Endothelial cell (in vitro differentiated cells): ENCODE data around the gene CYTH3. TPM values are rescaled to one million over a fixed set of nuclear protein-coding genes. Genes with fewer than 3 reads are reported as not detected.
A peak's percentile ranks its signal among the peaks of the same experiment; 100 is the strongest.

Experiments used
- DNase-seq: peaks from one replicate; pipeline ENCODE4 v3.0.0; 2021; ENCODE audit warnings: low spot score
- H3K27ac Mint-ChIP-seq: one replicate; pipeline ENCODE4 v1.8.0; 2021; ENCODE audit warnings: mixed read lengths, inconsistent platforms; ENCODE audit not compliant: unreplicated experiment
- H3K27me3 Mint-ChIP-seq: one replicate; pipeline ENCODE4 v1.8.0; 2021; ENCODE audit warnings: mild to moderate bottlenecking, moderate library complexity, mixed read lengths, inconsistent platforms; ENCODE audit not compliant: unreplicated experiment
- H3K36me3 Mint-ChIP-seq: one replicate; pipeline ENCODE4 v1.8.0; 2021; ENCODE audit warnings: mild to moderate bottlenecking, low read depth, mixed read lengths, inconsistent platforms; ENCODE audit not compliant: unreplicated experiment
- H3K4me1 Mint-ChIP-seq: one replicate; pipeline ENCODE4 v1.8.0; 2021; ENCODE audit warnings: mild to moderate bottlenecking, mixed read lengths, inconsistent platforms; ENCODE audit not compliant: unreplicated experiment
- H3K4me3 Mint-ChIP-seq: one replicate; pipeline ENCODE4 v1.8.0; 2021; ENCODE audit warnings: mild to moderate bottlenecking, mixed read lengths, inconsistent platforms; ENCODE audit not compliant: unreplicated experiment
- H3K9me3 Mint-ChIP-seq: one replicate; pipeline ENCODE4 v1.8.0; 2021; ENCODE audit warnings: mixed read lengths, inconsistent platforms; ENCODE audit not compliant: unreplicated experiment
- total RNA-seq: library from RNA; stranded (reverse); fragmentation: NEBNext Ultra II Directional; extraction: Animal tissue kit (Norgen Biotek cat#: 25700); gene quantifications from one replicate; pipeline ENCODE4 v1.2.1, GENCODE V29; 2021; ENCODE audit not compliant: unreplicated experiment
- TF ChIP-seq, protein P1 (sequence below): fragments of 200-600 bp; sonication (generic); IDR thresholded peaks from one replicate; pipeline ENCODE4 v1.5.0; 2021; ENCODE audit warnings: antibody characterized with exemption; ENCODE audit not compliant: unreplicated experiment

The CYTH3 gene
- total RNA-seq, 1 donor from 2014 or later, result 24.3 TPM

DNA sequence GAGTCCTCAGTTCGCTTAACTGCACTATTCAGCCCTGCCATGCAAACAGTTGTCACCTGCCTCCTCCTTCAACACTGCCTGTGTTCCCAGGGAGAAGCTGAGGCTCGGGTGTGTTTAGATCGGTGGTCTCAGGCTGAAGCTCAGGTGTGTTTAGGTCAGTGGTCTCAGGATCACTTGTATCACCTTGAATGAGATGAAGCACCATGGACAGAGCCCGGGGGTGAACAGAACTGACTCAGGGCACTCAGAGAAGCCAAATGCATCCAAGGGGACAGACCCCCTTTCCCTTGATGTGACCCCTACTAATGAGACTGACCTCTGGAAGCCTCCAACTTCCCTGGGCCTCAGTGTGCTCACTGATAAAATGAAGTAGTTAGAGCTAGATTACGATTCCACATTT, 84.0 kb downstream of the CYTH3 start:
- H3K36me3 Mint-ChIP-seq, result peaks cover 15% of the 10 kb centered on the region
- no peaks in the 10 kb centered on the region for H3K9me3 Mint-ChIP-seq
- no peak overlapping the region for H3K4me3 Mint-ChIP-seq
- TF ChIP-seq, protein P1, sequence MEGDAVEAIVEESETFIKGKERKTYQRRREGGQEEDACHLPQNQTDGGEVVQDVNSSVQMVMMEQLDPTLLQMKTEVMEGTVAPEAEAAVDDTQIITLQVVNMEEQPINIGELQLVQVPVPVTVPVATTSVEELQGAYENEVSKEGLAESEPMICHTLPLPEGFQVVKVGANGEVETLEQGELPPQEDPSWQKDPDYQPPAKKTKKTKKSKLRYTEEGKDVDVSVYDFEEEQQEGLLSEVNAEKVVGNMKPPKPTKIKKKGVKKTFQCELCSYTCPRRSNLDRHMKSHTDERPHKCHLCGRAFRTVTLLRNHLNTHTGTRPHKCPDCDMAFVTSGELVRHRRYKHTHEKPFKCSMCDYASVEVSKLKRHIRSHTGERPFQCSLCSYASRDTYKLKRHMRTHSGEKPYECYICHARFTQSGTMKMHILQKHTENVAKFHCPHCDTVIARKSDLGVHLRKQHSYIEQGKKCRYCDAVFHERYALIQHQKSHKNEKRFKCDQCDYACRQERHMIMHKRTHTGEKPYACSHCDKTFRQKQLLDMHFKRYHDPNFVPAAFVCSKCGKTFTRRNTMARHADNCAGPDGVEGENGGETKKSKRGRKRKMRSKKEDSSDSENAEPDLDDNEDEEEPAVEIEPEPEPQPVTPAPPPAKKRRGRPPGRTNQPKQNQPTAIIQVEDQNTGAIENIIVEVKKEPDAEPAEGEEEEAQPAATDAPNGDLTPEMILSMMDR, result no peak
- no peak for DNase-seq
- no peak overlapping the region for H3K27ac Mint-ChIP-seq
- peaks cover 2% of the 10 kb centered on the region for H3K27me3 Mint-ChIP-seq
- H3K4me1 Mint-ChIP-seq, result no peaks in the 10 kb centered on the region

- Mint-ChIP-seq H3K4me1 (peaks cover 7% of the 10 kb centered on the region), H3K36me3 (peaks cover 15% of the 10 kb centered on the region), H3K27ac (no peak overlapping the region), H3K27me3 (peaks cover 2% of the 10 kb centered on the region), H3K9me3 (no peaks in the 10 kb centered on the region), H3K4me3 (peak overlapping the region; percentile 16)
- no peak for DNase-seq
- TF ChIP-seq, protein P1, result no peak
These were observed 85.8 kb downstream of the CYTH3 start for GRCh38 chr7:6186577-6186976.

- TF ChIP-seq, protein P1, result no peak
- peaks cover 11% of the 10 kb centered on the region for H3K36me3 Mint-ChIP-seq
- H3K9me3 Mint-ChIP-seq, result no peaks in the 10 kb centered on the region
- H3K4me3 Mint-ChIP-seq, result peak overlapping the region; percentile 39
- H3K27ac Mint-ChIP-seq, result no peak overlapping the region
- H3K27me3 Mint-ChIP-seq, result peaks cover 2% of the 10 kb centered on the region
- peaks cover 13% of the 10 kb centered on the region for H3K4me1 Mint-ChIP-seq
- no peak for DNase-seq
These were observed 89.4 kb downstream of the CYTH3 start for GRCh38 chr7:6182993-6183392.

DNA sequence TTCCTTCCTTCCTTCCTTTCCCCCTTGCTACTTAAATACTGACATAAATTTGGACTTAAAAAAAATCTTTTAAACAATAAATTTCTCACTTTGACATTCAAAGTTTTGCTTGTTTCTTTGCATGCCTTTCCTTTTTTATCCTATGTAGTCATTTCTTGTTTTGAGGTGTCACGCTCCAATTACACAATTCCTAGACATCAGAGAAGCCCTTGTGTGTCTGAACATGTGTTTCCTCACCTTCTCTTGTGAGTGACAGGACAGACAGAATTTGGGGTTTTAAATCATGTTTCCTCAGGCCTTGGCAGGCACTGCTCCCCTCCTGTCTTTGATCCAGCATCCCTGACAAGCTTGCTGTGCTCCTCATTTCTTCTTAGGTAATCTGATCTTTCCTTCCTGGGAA, 91.3 kb downstream of the CYTH3 start:
- peaks cover 9% of the 10 kb centered on the region for H3K36me3 Mint-ChIP-seq
- H3K27me3 Mint-ChIP-seq, result peaks cover 2% of the 10 kb centered on the region
- no peaks in the 10 kb centered on the region for H3K9me3 Mint-ChIP-seq
- no peak for DNase-seq
- TF ChIP-seq, protein P1, result no peak
- no peak overlapping the region for H3K27ac Mint-ChIP-seq
- H3K4me3 Mint-ChIP-seq, result no peak overlapping the region
- peaks cover 13% of the 10 kb centered on the region for H3K4me1 Mint-ChIP-seq

DNA sequence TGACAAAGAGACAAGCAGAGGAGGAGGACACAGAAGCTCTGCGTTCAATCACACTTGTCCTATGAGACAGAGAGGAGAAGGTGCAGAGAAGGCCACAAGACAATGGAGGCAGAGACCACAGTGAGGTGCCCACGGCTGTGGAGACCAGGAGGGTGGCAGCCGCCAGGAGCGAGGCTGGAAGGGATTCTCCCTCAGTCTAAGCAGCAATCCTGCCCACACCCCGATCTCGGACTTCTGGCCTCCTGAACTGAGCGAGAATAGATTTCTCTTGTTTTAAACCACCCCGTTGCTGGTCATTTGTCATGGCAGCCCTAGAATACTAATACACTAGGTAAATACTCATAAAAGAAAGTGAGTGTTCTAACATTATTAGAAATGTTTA, 92.1 kb downstream of the CYTH3 start:
- H3K4me1 Mint-ChIP-seq, result peaks cover 13% of the 10 kb centered on the region
- TF ChIP-seq, protein P1, result no peak
- H3K36me3 Mint-ChIP-seq, result peaks cover 8% of the 10 kb centered on the region
- no peak overlapping the region for H3K4me3 Mint-ChIP-seq
- H3K27me3 Mint-ChIP-seq, result peaks cover 2% of the 10 kb centered on the region
- H3K27ac Mint-ChIP-seq, result no peak overlapping the region
- no peaks in the 10 kb centered on the region for H3K9me3 Mint-ChIP-seq
- no peak for DNase-seq
